GM23338 (cell line): ENCODE measurements around the gene CENPL. TPM values are rescaled to one million over a fixed set of nuclear protein-coding genes. Genes with fewer than 3 reads are reported as not detected.

Source experiments
- ATAC-seq: fragments of 200-7000 bp; cut with Tn5 transposase; 3 replicates; pipeline ENCODE4 v1.9.1; 2020
- DNase-seq: peaks from one replicate; pipeline ENCODE4 v3.0.0-alpha.2; 2015; ENCODE audit warnings: low spot score
- H2AFZ ChIP-seq: fragments of 200-600 bp; sonication (generic); 2 replicates; pipeline ENCODE4 v1.8.0; 2016; ENCODE audit warnings: antibody characterized with exemption, mild to moderate bottlenecking, moderate library complexity
- H3F3A ChIP-seq: fragments of 200-600 bp; sonication (generic); replicated peaks from 2 replicates; pipeline ENCODE4 v1.8.0; 2017; ENCODE audit warnings: antibody characterized with exemption, mixed run types, low read depth
- H3K27ac ChIP-seq: fragments of 200-600 bp; sonication (generic); 2 replicates; pipeline ENCODE4 v1.6.1; 2016; ENCODE audit warnings: low read depth
- H3K27me3 ChIP-seq: fragments of 200-600 bp; sonication (generic); 2 replicates; pipeline ENCODE4 v1.8.0; 2016; ENCODE audit warnings: mild to moderate bottlenecking, mixed run types, moderate library complexity; ENCODE audit not compliant: insufficient read depth
- H3K36me3 ChIP-seq: fragments of 200-600 bp; sonication (generic); 2 replicates; pipeline ENCODE4 v1.8.0; 2016; ENCODE audit warnings: mild to moderate bottlenecking; ENCODE audit not compliant: insufficient read depth
- H3K4me1 ChIP-seq: fragments of 200-600 bp; sonication (generic); 2 replicates; pipeline ENCODE4 v1.8.0; 2016; ENCODE audit warnings: mild to moderate bottlenecking, moderate library complexity; ENCODE audit not compliant: insufficient read depth
- H3K4me2 ChIP-seq: fragments of 200-600 bp; sonication (generic); 2 replicates; pipeline ENCODE4 v1.7.1; 2017; ENCODE audit warnings: mixed run types
- H3K4me3 ChIP-seq: fragments of 200-600 bp; sonication (generic); 2 replicates; pipeline ENCODE4 v1.6.1; 2016; ENCODE audit warnings: mixed run types
- H3K79me2 ChIP-seq: fragments of 200-600 bp; sonication (generic); replicated peaks from 2 replicates; pipeline ENCODE4 v1.8.0; 2017; ENCODE audit warnings: mild to moderate bottlenecking; ENCODE audit not compliant: insufficient read depth
- H3K9me2 ChIP-seq: fragments of 200-600 bp; sonication (generic); 2 replicates; pipeline ENCODE4 v1.8.0; 2017; ENCODE audit not compliant: insufficient read depth
- H4K20me1 ChIP-seq: fragments of 200-600 bp; sonication (generic); replicated peaks from 2 replicates; pipeline ENCODE4 v1.8.0; 2017; ENCODE audit warnings: mild to moderate bottlenecking; ENCODE audit not compliant: insufficient read depth
- H3K27ac Mint-ChIP-seq: 2 replicates; pipeline ENCODE4 v1.8.0; 2020; ENCODE audit warnings: inconsistent platforms, mild to moderate bottlenecking, moderate library complexity, mixed read lengths
- H3K27me3 Mint-ChIP-seq: 3 replicates; pipeline ENCODE4 v1.8.0; 2022; ENCODE audit warnings: low read depth, mild to moderate bottlenecking, moderate library complexity, mixed read lengths, inconsistent platforms; ENCODE audit not compliant: insufficient read depth, poor library complexity
- H3K36me3 Mint-ChIP-seq: 3 replicates; pipeline ENCODE4 v1.8.0; 2021; ENCODE audit warnings: low read depth, mild to moderate bottlenecking, inconsistent platforms, moderate library complexity, mixed read lengths
- H3K4me1 Mint-ChIP-seq: 3 replicates; pipeline ENCODE4 v1.8.0; 2020; ENCODE audit warnings: mild to moderate bottlenecking, inconsistent platforms, mixed read lengths
- H3K4me3 Mint-ChIP-seq: 3 replicates; pipeline ENCODE4 v1.8.0; 2021; ENCODE audit warnings: moderate library complexity, mild to moderate bottlenecking, inconsistent platforms, mixed read lengths
- H3K9me3 Mint-ChIP-seq: 3 replicates; pipeline ENCODE4 v1.8.0; 2020; ENCODE audit warnings: moderate library complexity, mild to moderate bottlenecking, inconsistent platforms, mixed read lengths
- CREB1 ChIP-seq: fragments of 250-450 bp; sonication (Bioruptor Pico); IDR thresholded peaks from 2 replicates; pipeline ENCODE4 v1.5.0; 2020; ENCODE audit warnings: low read depth, mild to moderate bottlenecking, moderate library complexity
- EZH2 ChIP-seq: fragments of 200-600 bp; sonication (generic); IDR thresholded peaks from one replicate; pipeline ENCODE4 v1.8.0; 2017; ENCODE audit warnings: antibody characterized with exemption, mild to moderate bottlenecking, low read depth; ENCODE audit not compliant: unreplicated experiment
- EZH2phosphoT487 ChIP-seq: fragments of 200-600 bp; sonication (generic); IDR thresholded peaks from one replicate; pipeline ENCODE4 v1.8.1; 2018; ENCODE audit warnings: antibody characterized with exemption; ENCODE audit not compliant: unreplicated experiment
- JUNB ChIP-seq: IDR thresholded peaks from one replicate; pipeline ENCODE4 v1.6.1; 2016; ENCODE audit warnings: antibody characterized with exemption; ENCODE audit not compliant: unreplicated experiment
- NANOG ChIP-seq: IDR thresholded peaks from 2 replicates; pipeline ENCODE4 v1.6.1; 2016; ENCODE audit warnings: antibody characterized with exemption, borderline replicate concordance
- POLR2AphosphoS5 ChIP-seq: IDR thresholded peaks from 2 replicates; pipeline ENCODE4 v1.6.1; 2016; ENCODE audit warnings: antibody characterized with exemption, low read depth
- STAT1 ChIP-seq: IDR thresholded peaks from one replicate; pipeline ENCODE4 v1.6.1; 2016; ENCODE audit warnings: antibody characterized with exemption; ENCODE audit not compliant: unreplicated experiment
- ZNF114 ChIP-seq: fragments of 250-450 bp; sonication (Bioruptor Pico); IDR thresholded peaks from 2 replicates; pipeline ENCODE4 v1.5.0; 2020; ENCODE audit warnings: mild to moderate bottlenecking, moderate library complexity
- ZNF331 ChIP-seq: fragments of 250-450 bp; sonication (Bioruptor Pico); IDR thresholded peaks from 2 replicates; pipeline ENCODE4 v1.5.0; 2020; ENCODE audit warnings: low read depth, mild to moderate bottlenecking, moderate library complexity
- polyA plus RNA-seq: library from polyadenylated mRNA; unstranded; fragments of >200 nt; fragmentation: Nextera tagmentation; extraction: Ambion mirVana; gene quantifications from 2 replicates; pipeline ENCODE4 v1.2.1, GENCODE V29; 2016
- total RNA-seq: library from RNA; depleted of rRNA; stranded (reverse); fragments of >200 nt; shearing (Covaris generic); gene quantifications from 2 replicates; pipeline ENCODE4 v1.2.3, GENCODE V29; 2014
- TF ChIP-seq, protein P1 (sequence below): IDR thresholded peaks from one replicate; pipeline ENCODE4 v1.6.1; 2018; ENCODE audit warnings: antibody characterized with exemption; ENCODE audit not compliant: unreplicated experiment
- TF ChIP-seq, protein P2 (sequence below): IDR thresholded peaks from 2 replicates; pipeline ENCODE4 v1.6.1; 2016; ENCODE audit warnings: antibody characterized with exemption
- TF ChIP-seq, protein P3 (sequence below), 2 experiments: fragments of 200-600 bp in 1 of 2; sonication (generic) in 1 of 2; conservative IDR thresholded peaks; 2 replicates each; pipeline versions ENCODE4 v1.5.1 to v1.6.1; 2016 to 2017; ENCODE audit warnings: antibody characterized with exemption in 2 of 2, low read depth in 2 of 2, mild to moderate bottlenecking in 2 of 2, moderate library complexity in 1 of 2

CENPL gene
- total and polyA plus RNA-seq, 2 experiments from 2014 or later, result 13.6 to 23.5 TPM

DNA sequence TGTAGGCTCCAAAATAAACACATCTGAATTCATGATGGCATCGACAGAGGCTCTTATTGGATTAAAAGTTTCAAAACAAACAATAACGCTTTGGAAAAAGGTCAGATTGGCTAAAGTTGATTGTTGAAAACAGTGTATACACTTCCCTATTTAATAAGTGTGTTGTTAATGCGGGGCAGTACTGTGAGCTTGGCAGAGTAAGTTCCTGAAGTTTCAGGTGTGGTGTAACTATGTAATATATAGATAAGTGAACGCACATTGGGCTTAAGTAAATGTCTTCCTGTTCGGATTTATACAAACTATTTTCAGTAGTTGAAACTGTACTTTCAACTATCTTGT is 44.3 kb upstream of the CENPL start (continued):
- TF ChIP-seq ZNF331, result no peak
- no peak for TF ChIP-seq EZH2
- TF ChIP-seq EZH2phosphoT487, result no peak
- no peak for TF ChIP-seq NANOG
- TF ChIP-seq, protein P1, sequence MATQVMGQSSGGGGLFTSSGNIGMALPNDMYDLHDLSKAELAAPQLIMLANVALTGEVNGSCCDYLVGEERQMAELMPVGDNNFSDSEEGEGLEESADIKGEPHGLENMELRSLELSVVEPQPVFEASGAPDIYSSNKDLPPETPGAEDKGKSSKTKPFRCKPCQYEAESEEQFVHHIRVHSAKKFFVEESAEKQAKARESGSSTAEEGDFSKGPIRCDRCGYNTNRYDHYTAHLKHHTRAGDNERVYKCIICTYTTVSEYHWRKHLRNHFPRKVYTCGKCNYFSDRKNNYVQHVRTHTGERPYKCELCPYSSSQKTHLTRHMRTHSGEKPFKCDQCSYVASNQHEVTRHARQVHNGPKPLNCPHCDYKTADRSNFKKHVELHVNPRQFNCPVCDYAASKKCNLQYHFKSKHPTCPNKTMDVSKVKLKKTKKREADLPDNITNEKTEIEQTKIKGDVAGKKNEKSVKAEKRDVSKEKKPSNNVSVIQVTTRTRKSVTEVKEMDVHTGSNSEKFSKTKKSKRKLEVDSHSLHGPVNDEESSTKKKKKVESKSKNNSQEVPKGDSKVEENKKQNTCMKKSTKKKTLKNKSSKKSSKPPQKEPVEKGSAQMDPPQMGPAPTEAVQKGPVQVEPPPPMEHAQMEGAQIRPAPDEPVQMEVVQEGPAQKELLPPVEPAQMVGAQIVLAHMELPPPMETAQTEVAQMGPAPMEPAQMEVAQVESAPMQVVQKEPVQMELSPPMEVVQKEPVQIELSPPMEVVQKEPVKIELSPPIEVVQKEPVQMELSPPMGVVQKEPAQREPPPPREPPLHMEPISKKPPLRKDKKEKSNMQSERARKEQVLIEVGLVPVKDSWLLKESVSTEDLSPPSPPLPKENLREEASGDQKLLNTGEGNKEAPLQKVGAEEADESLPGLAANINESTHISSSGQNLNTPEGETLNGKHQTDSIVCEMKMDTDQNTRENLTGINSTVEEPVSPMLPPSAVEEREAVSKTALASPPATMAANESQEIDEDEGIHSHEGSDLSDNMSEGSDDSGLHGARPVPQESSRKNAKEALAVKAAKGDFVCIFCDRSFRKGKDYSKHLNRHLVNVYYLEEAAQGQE, result no peak
- no peak for TF ChIP-seq CREB1 (CRISPR knock-in tag)
- TF ChIP-seq POLR2AphosphoS5, result no peak
- no peak for TF ChIP-seq JUNB
- TF ChIP-seq, protein P2, sequence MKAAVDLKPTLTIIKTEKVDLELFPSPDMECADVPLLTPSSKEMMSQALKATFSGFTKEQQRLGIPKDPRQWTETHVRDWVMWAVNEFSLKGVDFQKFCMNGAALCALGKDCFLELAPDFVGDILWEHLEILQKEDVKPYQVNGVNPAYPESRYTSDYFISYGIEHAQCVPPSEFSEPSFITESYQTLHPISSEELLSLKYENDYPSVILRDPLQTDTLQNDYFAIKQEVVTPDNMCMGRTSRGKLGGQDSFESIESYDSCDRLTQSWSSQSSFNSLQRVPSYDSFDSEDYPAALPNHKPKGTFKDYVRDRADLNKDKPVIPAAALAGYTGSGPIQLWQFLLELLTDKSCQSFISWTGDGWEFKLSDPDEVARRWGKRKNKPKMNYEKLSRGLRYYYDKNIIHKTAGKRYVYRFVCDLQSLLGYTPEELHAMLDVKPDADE, result no peak

DNA sequence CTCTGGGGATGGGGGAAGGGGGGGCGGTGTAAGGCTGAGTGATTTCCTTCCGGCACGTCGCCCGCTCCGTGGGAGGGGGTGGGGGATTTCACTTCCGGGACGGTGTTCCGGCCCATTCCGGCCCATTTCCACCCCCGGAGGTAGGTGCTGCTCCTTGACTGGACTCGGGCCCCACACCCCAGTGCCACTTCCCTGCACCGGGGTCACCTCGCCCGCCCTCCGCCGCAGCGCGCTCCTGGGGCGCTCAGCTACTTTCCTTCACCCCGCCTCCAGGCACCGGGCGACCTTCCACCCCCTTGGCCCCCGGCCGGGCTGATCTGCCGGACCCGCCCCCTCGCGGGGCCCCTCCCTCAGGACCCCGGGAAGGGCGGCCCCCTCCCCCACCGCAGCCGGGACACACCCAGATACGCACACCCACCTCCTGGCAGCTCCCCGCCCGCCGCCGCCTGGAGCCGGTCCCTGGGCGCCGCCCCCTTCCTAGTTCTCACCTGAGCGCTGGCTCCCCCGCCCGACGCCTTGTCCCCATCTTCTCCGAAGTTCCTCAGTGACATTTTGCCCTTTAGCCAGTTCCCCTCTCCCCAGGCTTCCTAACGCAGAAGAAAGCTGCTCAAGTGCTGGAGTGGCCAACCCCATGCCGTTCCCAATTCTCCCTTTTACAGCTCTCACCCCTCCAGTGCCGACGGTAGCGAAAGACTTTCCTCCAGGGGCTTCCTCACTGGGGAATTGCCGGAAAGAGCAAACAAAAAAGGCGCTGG is 43.8 kb upstream of the CENPL start, which contains the start of gene ZBTB37:
ZBTB37 (plus strand) TSS at position 115 of the 755 bp plus-strand sequence. CDS start 1,846 bp downstream, outside the sequence.
- Histone ChIP-seq H2AFZ (peak within 1 kb of the TSS; percentile 92), H3K36me3 (peaks cover 40% of the 10 kb centered on the region), H3K4me3 (peak within 1 kb of the TSS; percentile 90), H3F3A (peaks cover 49% of the 10 kb centered on the region), H3K9me2 (no peaks in the 10 kb centered on the region), H3K4me1 (peaks cover 32% of the 10 kb centered on the region), H3K27ac (peak within 1 kb of the TSS; percentile 98), H3K4me2 (peak within 1 kb of the TSS; percentile 97), H3K79me2 (peaks cover 73% of the 10 kb centered on the region), H3K27me3 (no peaks in the 10 kb centered on the region), H4K20me1 (peaks cover 16% of the 10 kb centered on the region)
- H3K4me3 Mint-ChIP-seq, result peak within 1 kb of the TSS; percentile 100
- H3K27ac Mint-ChIP-seq, result peak within 1 kb of the TSS; percentile 100
- DNase-seq, result peak; percentile 99
- H3K27me3 Mint-ChIP-seq, result peaks cover 36% of the 10 kb centered on the region
- peaks cover 42% of the 10 kb centered on the region for H3K4me1 Mint-ChIP-seq
- peaks cover 13% of the 10 kb centered on the region; the same call in 2 of the 3 replicates for H3K9me3 Mint-ChIP-seq
- ATAC-seq, result peak; percentile 76
- H3K36me3 Mint-ChIP-seq, result peaks cover 65% of the 10 kb centered on the region
- no peak for TF ChIP-seq ZNF331
- no peak for TF ChIP-seq JUNB
- TF ChIP-seq ZNF114 (CRISPR knock-in tag), result no peak
- TF ChIP-seq EZH2phosphoT487, result no peak
- no peak for TF ChIP-seq NANOG
- TF ChIP-seq EZH2, result no peak
- no peak for TF ChIP-seq STAT1
- TF ChIP-seq, protein P3, sequence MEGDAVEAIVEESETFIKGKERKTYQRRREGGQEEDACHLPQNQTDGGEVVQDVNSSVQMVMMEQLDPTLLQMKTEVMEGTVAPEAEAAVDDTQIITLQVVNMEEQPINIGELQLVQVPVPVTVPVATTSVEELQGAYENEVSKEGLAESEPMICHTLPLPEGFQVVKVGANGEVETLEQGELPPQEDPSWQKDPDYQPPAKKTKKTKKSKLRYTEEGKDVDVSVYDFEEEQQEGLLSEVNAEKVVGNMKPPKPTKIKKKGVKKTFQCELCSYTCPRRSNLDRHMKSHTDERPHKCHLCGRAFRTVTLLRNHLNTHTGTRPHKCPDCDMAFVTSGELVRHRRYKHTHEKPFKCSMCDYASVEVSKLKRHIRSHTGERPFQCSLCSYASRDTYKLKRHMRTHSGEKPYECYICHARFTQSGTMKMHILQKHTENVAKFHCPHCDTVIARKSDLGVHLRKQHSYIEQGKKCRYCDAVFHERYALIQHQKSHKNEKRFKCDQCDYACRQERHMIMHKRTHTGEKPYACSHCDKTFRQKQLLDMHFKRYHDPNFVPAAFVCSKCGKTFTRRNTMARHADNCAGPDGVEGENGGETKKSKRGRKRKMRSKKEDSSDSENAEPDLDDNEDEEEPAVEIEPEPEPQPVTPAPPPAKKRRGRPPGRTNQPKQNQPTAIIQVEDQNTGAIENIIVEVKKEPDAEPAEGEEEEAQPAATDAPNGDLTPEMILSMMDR (conservative IDR thresholded peaks at IDR 0.05; ENCODE audit: low read depth in 2 of 2), result peak in 1 of 2 experiments; percentile 32; a peak in 2 of 4 replicates
- TF ChIP-seq, protein P2, result peak; percentile 33; the same call in 1 of the 2 replicates
